ENCODE results near the gene PRSS57. TPM values are rescaled to one million over a fixed set of nuclear protein-coding genes. Genes with fewer than 3 reads are reported as not detected.
A peak's percentile ranks its signal among the peaks of the same experiment; 100 is the strongest.

PRSS57 gene
- total and polyA plus RNA-seq, 12 donors = 0.06 TPM; not detected in 11

- DNase-seq = peak; percentile 91
- Histone ChIP-seq H3K4me1 (peaks cover 0 to 29% (median 14%) of the 10 kb centered on the region in 9 donors), H3K9me3 (no peaks in the 10 kb centered on the region), H3K36me3 (peaks cover 0 to 27% (median 0%) of the 10 kb centered on the region in 9 donors), H3K27me3 (no peaks in the 10 kb centered on the region), H3K27ac (peak overlapping the region; percentile 63 to 94 (median 88)), H3K4me3 (peak overlapping the region in 3 of 10 donors; percentile 0 to 14 (median 3))
- intact Hi-C loops (cut with DNase I) = no loop called here
- WGBS, 2 donors = 31 to 35% methylated on average over 26 of the region's 26 CpGs
- ATAC-seq = peak; percentile 88 to 93 (median 92)
- TF ChIP-seq, protein P1, sequence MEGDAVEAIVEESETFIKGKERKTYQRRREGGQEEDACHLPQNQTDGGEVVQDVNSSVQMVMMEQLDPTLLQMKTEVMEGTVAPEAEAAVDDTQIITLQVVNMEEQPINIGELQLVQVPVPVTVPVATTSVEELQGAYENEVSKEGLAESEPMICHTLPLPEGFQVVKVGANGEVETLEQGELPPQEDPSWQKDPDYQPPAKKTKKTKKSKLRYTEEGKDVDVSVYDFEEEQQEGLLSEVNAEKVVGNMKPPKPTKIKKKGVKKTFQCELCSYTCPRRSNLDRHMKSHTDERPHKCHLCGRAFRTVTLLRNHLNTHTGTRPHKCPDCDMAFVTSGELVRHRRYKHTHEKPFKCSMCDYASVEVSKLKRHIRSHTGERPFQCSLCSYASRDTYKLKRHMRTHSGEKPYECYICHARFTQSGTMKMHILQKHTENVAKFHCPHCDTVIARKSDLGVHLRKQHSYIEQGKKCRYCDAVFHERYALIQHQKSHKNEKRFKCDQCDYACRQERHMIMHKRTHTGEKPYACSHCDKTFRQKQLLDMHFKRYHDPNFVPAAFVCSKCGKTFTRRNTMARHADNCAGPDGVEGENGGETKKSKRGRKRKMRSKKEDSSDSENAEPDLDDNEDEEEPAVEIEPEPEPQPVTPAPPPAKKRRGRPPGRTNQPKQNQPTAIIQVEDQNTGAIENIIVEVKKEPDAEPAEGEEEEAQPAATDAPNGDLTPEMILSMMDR (IDR thresholded peaks at IDR 0.05) = no peak
These were observed 32.8 kb upstream of the PRSS57 start for GRCh38 chr19:728011-728410.

DNA sequence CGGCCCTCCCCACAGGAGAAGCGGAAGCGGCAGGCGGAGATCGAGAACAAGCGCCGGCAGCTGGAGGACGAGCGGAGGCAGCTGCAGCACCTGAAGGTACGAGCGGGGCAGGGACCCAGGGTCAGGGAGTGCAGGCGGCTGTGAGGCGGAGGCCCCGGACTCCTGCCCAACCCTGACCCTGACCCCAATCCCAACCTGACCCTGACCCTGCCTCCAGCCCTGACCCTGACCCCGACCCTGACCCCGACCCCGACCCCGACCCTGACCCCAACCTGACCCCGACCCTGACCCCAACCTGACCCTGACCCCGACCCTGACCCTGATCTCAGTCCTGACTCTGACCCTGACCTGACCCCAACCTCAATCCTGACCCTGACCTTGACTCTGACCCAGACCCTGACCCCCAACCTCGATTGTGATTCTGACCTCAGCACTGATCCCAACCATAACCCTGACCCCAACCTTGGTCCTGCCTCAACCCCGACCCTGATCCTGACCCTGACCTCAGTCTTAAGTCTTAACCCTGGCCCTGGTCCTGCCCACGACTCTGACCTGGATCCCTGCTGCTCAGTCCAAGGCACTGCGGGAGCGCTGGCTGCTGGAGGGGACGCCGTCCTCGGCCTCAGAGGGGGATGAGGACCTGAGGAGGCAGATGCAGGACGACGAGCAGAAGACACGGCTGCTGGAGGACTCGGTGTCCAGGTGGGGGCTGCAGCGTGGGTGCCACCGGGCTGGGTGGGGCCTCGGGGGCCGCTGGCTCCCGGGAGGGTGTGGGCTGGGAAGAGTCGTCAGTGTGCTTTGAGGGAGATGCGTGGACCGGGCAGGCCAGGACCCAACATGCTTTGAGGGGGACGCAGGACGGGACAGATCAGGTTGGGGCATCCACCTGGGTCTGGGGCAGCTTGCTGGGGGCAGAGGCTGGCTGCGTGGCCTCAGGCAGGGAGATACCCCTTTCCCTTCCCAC lies 32.0 kb upstream of the PRSS57 start:
- intact Hi-C loops (cut with DNase I) = loop anchor here in 1 of 10 donors (2.0 kb wide), 1 partner anchor 16 kb away; no protein-coding TSS in a partner anchor
- ATAC-seq = peak; percentile 10 to 29 (median 15)
- Histone ChIP-seq H3K36me3 (peaks cover 0 to 23% (median 0%) of the 10 kb centered on the region in 9 donors), H3K9me3 (no peaks in the 10 kb centered on the region), H3K4me1 (peaks cover 0 to 37% (median 22%) of the 10 kb centered on the region in 9 donors), H3K27ac (peak overlapping the region; percentile 63 to 94 (median 88)), H3K27me3 (peaks cover 0 to 4% (median 0%) of the 10 kb centered on the region in 7 donors), H3K4me3 (peak overlapping the region in 2 of 10 donors; percentile 7 to 14)
- TF ChIP-seq, protein P1 (IDR thresholded peaks at IDR 0.05) = no peak
- no peak for DNase-seq
- 69 to 76% methylated on average over 43 of the region's 43 CpGs for WGBS, 2 donors

DNA sequence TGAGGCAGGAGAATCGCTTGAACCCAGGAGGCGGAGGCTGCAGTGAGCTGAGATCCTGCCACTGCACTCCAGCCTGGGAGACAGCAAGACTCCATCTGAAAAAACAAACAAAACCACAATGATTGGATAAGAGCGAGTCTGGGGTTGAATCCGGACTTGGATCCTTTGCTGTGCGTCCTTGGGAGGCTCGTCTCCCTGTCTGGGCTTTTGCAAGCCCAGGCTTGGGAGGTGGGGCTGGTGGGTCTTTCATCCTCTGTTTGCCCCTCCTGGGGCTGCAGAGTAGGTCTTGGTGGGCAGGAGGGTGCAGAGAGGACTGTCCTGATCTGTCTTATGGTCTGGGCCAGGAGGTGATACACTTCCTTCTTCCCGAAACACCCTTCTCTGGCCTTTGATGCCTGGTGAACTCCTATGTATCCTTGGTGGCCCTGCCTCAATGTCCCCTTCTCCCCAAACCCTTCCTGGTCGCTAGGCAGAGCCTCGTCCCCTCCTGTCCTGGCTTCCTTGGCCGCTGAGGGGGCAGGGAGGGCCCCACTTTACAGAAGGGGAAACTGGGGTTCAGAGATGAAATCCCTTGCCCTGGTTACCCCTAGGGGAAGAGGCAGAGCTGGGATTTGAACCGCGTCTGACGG lies 30.3 kb upstream of the PRSS57 start:
- intact Hi-C loops (cut with DNase I) = loop anchor here in 1 of 10 donors (2.0 kb wide), 1 partner anchor 15 kb away; no protein-coding TSS in a partner anchor
- peaks cover 0 to 8% (median 0%) of the 10 kb centered on the region in 9 donors for H3K36me3 ChIP-seq
- H3K4me3 ChIP-seq = no peak overlapping the region
- H3K4me1 ChIP-seq = peaks cover 0 to 38% (median 24%) of the 10 kb centered on the region in 9 donors
- TF ChIP-seq, protein P1 (IDR thresholded peaks at IDR 0.05) = no peak
- H3K27ac ChIP-seq = no peak overlapping the region
- no peaks in the 10 kb centered on the region for H3K9me3 ChIP-seq
- no peak for ATAC-seq
- no peak for DNase-seq
- H3K27me3 ChIP-seq = peaks cover 0 to 11% (median 0%) of the 10 kb centered on the region in 7 donors
- WGBS, 2 donors = 91 to 94% methylated on average over 13 of the region's 13 CpGs

DNA sequence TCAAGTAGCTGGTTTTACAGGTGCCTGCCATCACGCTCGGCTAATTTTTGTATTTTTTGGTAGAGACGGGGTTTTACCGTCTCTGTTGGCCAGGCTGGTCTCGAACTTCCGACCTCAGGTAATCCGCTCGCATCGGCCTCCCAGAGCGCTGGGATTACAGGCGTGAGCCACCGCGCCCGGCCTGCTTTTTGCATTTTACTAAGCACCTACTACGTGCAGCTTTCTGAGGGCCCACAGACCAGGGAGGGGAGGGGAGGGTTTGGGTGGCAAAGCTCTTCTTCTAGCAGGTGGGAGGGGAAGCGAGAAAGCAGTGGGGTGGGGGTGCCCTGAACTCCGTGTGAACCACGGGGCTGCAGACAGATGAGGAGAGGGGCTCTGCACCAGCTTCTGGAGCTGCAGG lies 28.5 kb upstream of the PRSS57 start:
- intact Hi-C loops (cut with DNase I) = no loop called here
- H3K27ac ChIP-seq = peak overlapping the region in 2 of 10 donors; percentile 63 to 70
- peaks cover 8 to 49% (median 34%) of the 10 kb centered on the region in 9 donors for H3K4me1 ChIP-seq

More for the DNA sequence above, 28.5 kb upstream of the PRSS57 start:
- H3K36me3 ChIP-seq = peaks cover 0 to 7% (median 0%) of the 10 kb centered on the region in 9 donors
- 93 to 94% methylated on average over 18 of the region's 18 CpGs for WGBS, 2 donors
- TF ChIP-seq, protein P1 (IDR thresholded peaks at IDR 0.05) = no peak
- H3K9me3 ChIP-seq = no peaks in the 10 kb centered on the region
- H3K4me3 ChIP-seq = no peak overlapping the region
- H3K27me3 ChIP-seq = peaks cover 0 to 28% (median 13%) of the 10 kb centered on the region in 7 donors
- no peak for DNase-seq
- ATAC-seq = no peak
